ENCODE data around the gene WDR88.
"Not testable (repeated sequence)": the region's sequence is repeated elsewhere in the genome, so short reads cannot be mapped to it uniquely, and the experiment has no call there.

Gene WDR88

DNA sequence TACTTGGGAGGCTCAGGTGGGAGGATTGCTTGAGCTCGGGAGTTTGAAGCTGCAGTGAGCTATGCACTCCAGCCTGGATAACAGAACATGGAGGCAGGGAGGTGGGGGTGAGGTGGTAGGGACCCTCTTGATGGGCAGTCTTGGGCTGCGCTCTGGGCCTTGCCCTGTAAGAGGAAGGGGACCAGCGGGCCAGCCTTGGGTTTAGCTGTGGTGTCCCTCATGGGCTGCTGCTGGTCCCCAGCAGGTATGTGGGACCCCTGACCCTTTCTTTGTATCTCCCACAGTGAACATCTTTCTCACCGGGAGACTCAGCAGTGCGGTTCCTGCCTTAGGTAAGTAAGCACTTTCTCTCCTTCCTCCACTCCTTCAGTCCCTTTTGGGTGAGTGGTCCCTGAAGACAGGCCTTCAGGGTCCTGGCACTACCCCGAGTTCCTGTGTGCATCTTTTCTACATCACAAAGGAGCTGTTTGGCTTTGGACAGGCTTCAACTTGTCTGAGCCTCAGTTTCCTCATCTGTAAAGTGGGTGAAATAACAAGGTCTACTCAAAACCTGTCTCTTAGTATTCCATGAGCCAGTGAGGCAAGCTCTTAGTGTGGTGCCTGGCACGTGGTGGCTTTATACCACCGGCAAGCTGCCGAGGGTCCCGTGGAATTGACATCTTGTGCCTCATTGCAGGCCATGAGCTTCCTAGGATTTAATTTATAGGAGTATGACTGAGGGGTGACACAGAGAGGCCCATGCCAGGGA is 64.7 kb downstream of the WDR88 start:
- DNase-seq (ENCODE audit: low read depth in 2 of 2): no peak

DNA sequence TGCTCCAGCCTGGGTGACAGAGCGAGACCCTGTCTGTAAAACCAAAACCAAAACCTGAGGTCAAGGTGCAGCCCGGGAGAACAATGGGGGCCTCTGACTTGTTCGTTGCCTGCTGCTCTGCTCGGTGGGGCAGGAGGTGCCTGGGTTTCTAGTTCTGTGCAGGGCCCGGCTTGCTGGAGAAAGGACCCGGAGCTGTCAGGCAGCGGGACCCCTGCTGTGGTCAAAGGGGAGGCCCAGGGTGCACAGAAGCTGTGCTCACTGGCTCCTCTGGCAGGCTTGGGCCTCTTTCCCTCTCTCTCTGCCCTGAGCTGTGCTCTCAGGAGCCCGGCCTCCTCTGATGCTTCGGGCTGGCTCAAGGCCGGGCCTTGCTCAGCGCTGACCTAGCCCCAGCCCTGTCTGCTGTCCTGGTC is 65.7 kb downstream of the WDR88 start:
- DNase-seq (ENCODE audit: low read depth in 2 of 2): no peak

GRCh38 chr19:33198169-33198568 is 66.3 kb downstream of the WDR88 start:
- DNase-seq (ENCODE audit: low read depth in 2 of 2): no peak

DNA sequence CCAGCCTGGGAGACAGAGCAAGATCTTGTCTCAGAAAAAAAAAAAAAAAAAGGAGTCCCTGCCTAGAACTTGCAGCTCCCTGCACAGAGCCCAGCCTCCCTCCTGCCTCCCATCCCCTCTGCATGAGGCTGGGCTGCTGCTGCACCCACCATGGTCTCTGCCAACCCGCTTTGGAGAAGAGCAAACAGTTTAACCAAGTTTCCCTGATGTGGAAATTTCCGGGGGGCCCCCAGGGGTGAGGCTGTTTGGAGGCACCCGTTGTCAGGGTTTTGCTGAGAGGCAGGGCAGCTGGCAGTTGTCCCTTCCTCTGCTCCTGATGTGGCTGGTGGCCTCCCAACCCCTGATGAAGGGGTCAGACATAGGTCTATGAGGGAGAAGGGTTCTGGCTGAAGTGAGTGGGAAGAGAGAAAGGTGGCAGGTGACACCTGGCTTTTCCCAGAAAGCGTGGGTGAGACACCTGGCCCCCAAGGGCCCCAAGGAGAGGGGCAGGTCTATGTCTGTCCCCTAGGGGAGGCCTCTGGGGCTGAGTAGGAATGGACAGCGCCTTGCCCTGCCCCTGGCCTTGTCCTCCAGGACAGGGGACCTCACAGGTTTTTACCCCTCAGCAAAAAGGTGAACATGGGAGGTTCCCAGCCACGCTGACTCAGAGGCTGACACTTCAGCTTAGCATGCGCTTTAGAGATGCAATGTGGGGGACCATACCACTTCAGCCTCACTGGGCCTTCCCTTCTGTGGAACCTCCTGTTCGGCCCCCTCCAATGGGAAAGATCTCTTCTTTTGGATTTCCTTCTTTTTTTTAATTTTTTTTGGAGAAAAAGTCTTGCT is 67.7 kb downstream of the WDR88 start:
- DNase-seq (ENCODE audit: low read depth in 2 of 2): no peak

DNA sequence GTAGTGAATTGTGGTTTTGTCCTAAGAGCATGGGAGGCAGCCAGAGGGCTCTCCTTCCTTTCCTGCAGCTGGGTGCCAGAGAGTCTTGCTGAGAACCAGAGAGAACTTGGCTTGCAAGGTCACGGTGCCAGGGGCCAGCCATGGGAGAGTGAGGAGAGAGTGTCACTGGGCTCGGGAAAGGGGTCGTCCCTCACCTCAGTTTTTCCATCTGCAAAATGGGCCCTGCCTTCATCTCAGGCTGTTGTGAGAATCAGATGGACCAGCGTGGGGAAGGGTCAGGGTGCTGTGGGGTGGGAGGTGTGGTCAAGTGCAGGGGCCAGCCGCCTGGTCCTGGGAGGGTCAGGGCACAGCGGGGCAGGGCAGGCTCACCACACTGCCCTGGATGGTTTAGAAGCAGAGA is 69.6 kb downstream of the WDR88 start:
- DNase-seq (ENCODE audit: low read depth in 2 of 2): no peak

DNA sequence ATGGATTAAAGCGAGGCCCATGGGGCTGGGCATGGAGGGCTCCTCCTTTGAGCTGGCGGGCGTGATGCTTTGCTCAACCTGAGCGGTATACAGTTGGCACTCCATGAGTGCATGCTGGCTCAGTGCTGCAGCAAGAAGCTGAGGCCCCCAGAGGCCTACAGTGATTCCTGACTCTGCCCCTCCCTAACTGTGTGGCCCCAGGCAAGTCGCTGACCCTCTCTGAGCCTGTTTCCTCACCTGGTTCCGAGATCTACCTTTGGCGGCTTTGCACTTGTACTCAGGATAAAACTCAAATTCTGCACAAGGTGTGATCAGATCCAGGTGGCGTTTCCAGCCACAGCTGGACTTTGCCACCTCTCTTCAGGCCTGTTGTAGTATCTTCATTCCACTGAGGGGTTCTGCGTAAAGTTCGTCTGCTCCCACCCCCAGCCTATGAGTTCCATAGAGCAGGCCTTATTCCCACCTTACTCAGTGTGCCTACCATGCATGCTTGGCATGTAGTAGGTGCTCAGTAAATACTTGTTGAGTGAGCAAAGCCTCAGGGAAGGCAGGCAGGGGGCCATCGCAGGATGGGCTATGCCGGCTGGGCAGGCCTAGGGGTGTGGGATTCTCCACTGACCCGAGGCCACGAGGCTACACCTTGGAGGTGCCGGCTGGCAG is 70.1 kb downstream of the WDR88 start:
- no peak for DNase-seq (ENCODE audit: low read depth in 2 of 2)

DNA sequence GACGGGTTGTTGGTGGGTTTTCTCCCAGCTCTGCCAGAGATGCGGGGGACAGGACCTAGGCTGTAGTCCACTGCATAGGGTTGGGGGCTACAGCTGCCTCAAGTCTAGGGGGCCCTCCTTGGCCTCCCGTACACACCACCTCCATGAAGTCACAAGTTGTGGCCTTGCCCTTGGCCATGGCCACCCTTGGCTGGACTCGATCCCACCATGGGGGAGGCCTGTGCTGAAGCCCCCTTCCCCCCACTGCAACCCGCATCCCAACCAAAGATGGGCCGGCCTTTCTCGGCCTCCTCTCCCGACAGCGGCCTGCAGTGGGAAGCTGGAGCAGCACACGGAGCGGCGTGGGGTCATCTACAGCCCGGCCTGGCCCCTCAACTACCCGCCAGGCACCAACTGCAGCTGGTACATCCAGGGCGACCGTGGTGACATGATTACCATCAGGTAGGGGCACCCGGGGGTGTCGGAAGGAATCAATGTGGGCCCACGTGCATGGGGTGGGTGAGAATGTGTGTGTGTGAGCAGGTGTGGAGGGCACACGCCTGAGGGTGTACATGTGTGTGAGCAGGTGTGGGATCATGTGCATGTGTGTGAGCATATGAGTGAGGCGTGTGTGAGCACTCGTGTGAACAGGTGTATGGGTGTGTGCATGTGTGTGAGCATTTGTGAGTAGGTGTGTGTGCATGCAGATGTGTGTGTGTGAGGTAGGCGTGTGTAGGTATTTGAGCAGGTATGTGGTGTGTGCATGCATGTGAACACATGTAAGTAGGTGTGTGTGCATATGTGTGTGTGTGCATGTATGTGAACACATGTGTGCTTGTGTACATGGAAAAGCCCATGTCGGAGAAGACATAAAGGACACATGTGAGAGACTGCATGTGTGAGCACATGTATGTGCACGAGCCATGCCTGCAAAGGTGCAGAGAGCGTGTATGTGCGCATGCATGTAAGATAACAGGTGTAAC is 70.9 kb downstream of the WDR88 start:
- DNase-seq (ENCODE audit: low read depth in 2 of 2): no peak

DNA sequence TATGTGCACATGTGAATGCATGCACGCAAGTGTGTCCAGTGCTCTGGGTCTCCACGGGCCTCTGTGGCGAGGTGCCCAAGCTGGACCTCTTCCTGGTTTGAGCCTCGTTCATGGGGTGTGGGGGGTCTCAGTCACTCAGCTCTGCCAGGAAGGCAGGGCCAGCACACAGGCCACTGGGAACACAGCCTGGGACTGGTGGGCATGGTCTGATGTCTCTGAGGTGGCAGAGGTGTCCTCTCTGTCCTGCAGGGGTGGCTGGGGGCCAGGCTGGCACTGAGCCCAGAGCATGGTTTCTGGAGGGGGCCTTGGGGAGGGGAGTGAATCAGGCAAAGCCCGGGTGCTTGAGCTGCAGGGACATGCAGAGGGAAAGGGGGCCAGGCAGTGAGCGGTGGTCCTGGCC is 71.6 kb downstream of the WDR88 start:
- DNase-seq (ENCODE audit: low read depth in 2 of 2): no peak

GRCh38 chr19:33204136-33204973 is 72.4 kb downstream of the WDR88 start:
- no peak for DNase-seq (ENCODE audit: low read depth in 2 of 2)

- DNase-seq (ENCODE audit: low read depth in 2 of 2): no peak
Observed at GRCh38 chr19:33205110-33205509, 73.2 kb downstream of the WDR88 start.

GRCh38 chr19:33205531-33206260 is 73.8 kb downstream of the WDR88 start:
- DNase-seq (ENCODE audit: low read depth in 2 of 2): no peak

DNA sequence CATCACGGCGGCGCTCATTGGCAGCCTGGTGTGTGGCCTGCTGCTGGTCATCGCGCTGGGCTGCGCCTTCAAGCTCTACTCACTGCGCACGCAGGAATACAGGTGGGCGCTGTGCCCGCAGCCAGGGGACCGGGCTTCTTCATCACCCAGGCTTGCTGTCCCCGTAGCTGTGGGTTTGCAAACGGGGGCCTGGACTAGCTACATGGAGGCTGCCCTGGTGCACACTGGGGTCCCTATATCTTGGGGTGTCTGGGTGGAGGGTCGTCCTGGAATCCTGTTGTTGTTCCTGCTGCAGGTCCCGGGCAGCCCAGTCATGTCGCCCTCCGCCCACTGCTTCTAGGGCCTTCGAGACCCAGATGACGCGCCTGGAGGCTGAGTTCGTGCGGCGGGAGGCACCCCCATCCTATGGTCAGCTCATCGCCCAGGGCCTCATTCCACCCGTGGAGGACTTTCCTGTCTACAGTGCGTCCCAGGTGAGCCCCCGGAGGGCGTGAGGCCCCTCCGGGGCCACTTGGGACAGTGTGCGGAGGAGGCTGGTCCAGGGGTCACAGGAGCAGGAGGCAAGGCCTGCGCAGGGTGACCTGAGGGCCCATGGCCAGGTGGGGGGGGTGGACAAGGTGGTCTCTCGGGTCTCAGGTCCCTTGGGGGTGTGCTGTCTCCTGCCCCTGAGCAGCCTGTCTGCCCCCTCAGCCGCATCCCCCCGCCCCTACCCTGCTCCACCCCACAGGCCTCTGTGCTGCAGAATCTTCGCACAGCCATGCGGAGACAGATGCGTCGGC is 74.5 kb downstream of the WDR88 start:
- no peak for DNase-seq (ENCODE audit: low read depth in 2 of 2)

- DNase-seq (ENCODE audit: low read depth in 2 of 2): no peak
Observed at GRCh38 chr19:33207040-33207620, 75.2 kb downstream of the WDR88 start.

GRCh38 chr19:33207903-33208302 is 76.0 kb downstream of the WDR88 start:
- no peak for DNase-seq (ENCODE audit: low read depth in 2 of 2)

DNA sequence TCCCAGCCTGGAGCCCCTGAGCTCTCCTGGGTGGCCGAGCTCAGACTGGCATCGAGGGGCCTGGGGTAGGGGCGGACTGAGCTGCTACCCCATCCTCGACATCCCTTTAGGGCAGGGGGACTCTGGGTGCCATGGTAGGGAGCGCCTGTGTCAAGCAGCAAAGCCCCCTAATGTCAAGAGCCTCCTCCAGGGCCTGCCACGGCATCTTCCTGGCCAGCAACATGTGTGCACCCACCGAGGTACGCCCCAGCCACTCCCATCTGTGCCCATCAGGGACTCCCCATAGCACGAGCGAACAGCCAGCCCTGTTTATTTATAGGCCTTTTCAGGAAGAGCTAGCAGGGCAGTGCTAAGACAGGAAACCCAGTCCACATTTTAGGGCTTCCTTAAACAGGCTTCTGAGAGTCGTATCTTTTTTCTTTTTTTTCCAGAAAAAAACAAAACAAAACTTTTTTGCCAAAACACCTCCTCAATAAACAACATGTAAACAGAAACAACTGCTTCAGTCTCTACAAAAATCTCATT is 76.5 kb downstream of the WDR88 start:
- no peak for DNase-seq (ENCODE audit: low read depth in 2 of 2)

DNA sequence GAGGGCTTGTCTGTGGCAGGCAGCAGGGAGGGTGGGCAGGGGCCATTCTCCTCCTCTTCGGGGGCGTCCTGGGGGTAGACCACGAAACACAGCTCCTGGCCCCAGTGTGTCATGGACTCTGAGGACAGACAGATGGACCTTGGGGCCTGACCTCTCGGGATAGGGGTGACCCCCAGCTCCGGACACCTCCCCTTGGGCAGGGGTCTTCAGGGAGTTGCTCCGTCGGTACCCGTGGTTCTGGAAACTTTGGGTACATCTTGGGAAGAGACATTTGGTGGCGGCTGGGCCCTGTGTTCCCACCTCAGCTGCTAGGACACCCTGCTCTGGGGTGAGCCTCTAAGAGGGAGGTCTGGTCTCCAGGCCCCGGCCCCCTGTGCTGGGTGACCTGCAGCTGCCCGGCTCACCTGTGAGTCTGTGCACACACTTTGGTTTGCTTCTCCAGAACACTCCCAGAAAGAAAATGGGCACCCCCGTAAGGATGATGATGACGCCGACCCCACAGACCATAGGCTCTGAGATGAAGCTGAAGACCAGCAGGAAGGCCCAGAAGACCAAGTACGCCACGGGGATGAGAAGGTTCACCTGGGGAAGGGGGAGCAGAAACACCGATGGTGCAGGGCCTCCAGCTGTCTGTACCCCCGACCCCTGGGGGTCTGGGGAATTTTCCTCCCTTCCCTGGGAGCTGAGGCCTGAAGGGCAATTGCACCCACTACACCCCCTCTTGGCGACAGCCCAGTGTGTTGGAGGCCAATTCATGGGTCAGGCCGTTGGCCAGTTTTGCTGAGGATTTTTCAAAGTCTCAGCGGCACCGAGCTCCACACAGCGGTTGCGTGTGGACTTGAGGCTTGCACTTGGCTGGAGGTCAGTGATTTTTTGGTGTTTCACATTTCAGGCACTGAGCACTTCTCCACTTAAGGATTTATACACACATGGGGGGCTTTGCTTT is 77.3 kb downstream of the WDR88 start:
- no peak for DNase-seq (ENCODE audit: low read depth in 2 of 2)

GRCh38 chr19:33209850-33210230 is 77.9 kb downstream of the WDR88 start:
- not testable (repeated sequence) for DNase-seq (ENCODE audit: low read depth in 2 of 2)

Measured in stimulated activated CD4-positive, alpha-beta T cell treated with anti-CD3 and anti-CD28 coated beads, Interleukin-1b, Interleukin-23, amount 100 ng/mL, for 1 hour (primary cell).